SK-N-SH treated with all-trans-retinoic acid at 6 μM for 48 hours (cell line): ENCODE data around the gene TJP3.

Source experiments
- ATAC-seq: fragments of 200-7000 bp; cut with Tn5 transposase; 3 replicates; pipeline ENCODE4 v1.9.1; 2020; ENCODE audit warnings: mild to moderate bottlenecking, moderate library complexity
- ARNTL ChIP-seq: fragments of 450-650 bp; formaldehyde crosslinking; IDR thresholded peaks from 2 replicates; pipeline ENCODE4 v1.5.0; 2020; ENCODE audit warnings: low read depth, mild to moderate bottlenecking, moderate library complexity, borderline replicate concordance
- BACH2 ChIP-seq: fragments of 250-450 bp; sonication (Bioruptor Pico); IDR thresholded peaks from 2 replicates; pipeline ENCODE4 v1.9.0; 2021; ENCODE audit warnings: mild to moderate bottlenecking, borderline replicate concordance
- CREB5 ChIP-seq: fragments of 250-450 bp; sonication (Bioruptor Pico); IDR thresholded peaks from 2 replicates; pipeline ENCODE4 v1.5.1; 2020; ENCODE audit warnings: low read depth, mild to moderate bottlenecking, moderate library complexity
- CSRNP3 ChIP-seq: fragments of 250-450 bp; sonication (Bioruptor Pico); IDR thresholded peaks from 2 replicates; pipeline ENCODE4 v1.5.1; 2021; ENCODE audit warnings: mild to moderate bottlenecking, moderate library complexity
- ESRRG ChIP-seq: fragments of 250-450 bp; sonication (Bioruptor Pico); IDR thresholded peaks from 2 replicates; pipeline ENCODE4 v1.6.1; 2021; ENCODE audit warnings: mild to moderate bottlenecking
- GLIS3 ChIP-seq: fragments of 250-450 bp; sonication (Bioruptor Pico); IDR thresholded peaks from 2 replicates; pipeline ENCODE4 v1.5.0; 2020; ENCODE audit warnings: mild to moderate bottlenecking, moderate library complexity
- ISL1 ChIP-seq: fragments of 250-450 bp; sonication (Bioruptor Pico); IDR thresholded peaks from 2 replicates; pipeline ENCODE4 v2.1.2; 2022; ENCODE audit warnings: mild to moderate bottlenecking, moderate library complexity
- OSR1 ChIP-seq: fragments of 250-450 bp; sonication (Bioruptor Pico); IDR thresholded peaks from 2 replicates; pipeline ENCODE4 v1.8.0; 2022; ENCODE audit warnings: moderate library complexity, mild to moderate bottlenecking, inconsistent platforms
- PATZ1 ChIP-seq: fragments of 250-450 bp; sonication (Bioruptor Pico); IDR thresholded peaks from 2 replicates; pipeline ENCODE4 v1.8.0; 2020; ENCODE audit warnings: mild to moderate bottlenecking, moderate library complexity, borderline replicate concordance
- POU6F1 ChIP-seq: fragments of 250-450 bp; sonication (Bioruptor Pico); IDR thresholded peaks from 2 replicates; pipeline ENCODE4 v1.8.0; 2021; ENCODE audit warnings: low read depth, mild to moderate bottlenecking, moderate library complexity, borderline replicate concordance
- PPARA ChIP-seq: fragments of 250-450 bp; sonication (Bioruptor Pico); IDR thresholded peaks from 2 replicates; pipeline ENCODE4 v1.5.0; 2020; ENCODE audit warnings: mild to moderate bottlenecking, borderline replicate concordance
- RARB ChIP-seq: fragments of 250-450 bp; sonication (Bioruptor Pico); IDR thresholded peaks from 2 replicates; pipeline ENCODE4 v1.8.0; 2021; ENCODE audit warnings: mild to moderate bottlenecking, moderate library complexity
- SNAI2 ChIP-seq: fragments of 250-450 bp; sonication (Bioruptor Pico); IDR thresholded peaks from 2 replicates; pipeline ENCODE4 v1.5.0; 2020; ENCODE audit warnings: mild to moderate bottlenecking, moderate library complexity
- TCF4 ChIP-seq: fragments of 250-450 bp; sonication (Bioruptor Pico); IDR thresholded peaks from 2 replicates; pipeline ENCODE4 v1.8.0; 2021; ENCODE audit warnings: mild to moderate bottlenecking, moderate library complexity, borderline replicate concordance
- TOX ChIP-seq: fragments of 250-450 bp; sonication (Bioruptor Pico); IDR thresholded peaks from 2 replicates; pipeline ENCODE4 v1.8.0; 2021; ENCODE audit warnings: mild to moderate bottlenecking, moderate library complexity, borderline replicate concordance
- TSHZ2 ChIP-seq: fragments of 250-450 bp; sonication (Bioruptor Pico); IDR thresholded peaks from 2 replicates; pipeline ENCODE4 v1.5.0; 2020; ENCODE audit warnings: mild to moderate bottlenecking, moderate library complexity
- ZC3H10 ChIP-seq: fragments of 250-450 bp; sonication (Bioruptor Pico); IDR thresholded peaks from 2 replicates; pipeline ENCODE4 v1.5.1; 2021; ENCODE audit warnings: mild to moderate bottlenecking, moderate library complexity
- ZFP3 ChIP-seq: fragments of 250-450 bp; sonication (Bioruptor Pico); IDR thresholded peaks from 2 replicates; pipeline ENCODE4 v1.5.0; 2020; ENCODE audit warnings: mild to moderate bottlenecking, moderate library complexity
- ZFP30 ChIP-seq: fragments of 450-650 bp; formaldehyde crosslinking; IDR thresholded peaks from 2 replicates; pipeline ENCODE4 v1.5.0; 2022; ENCODE audit warnings: mild to moderate bottlenecking, moderate library complexity
- ZNF565 ChIP-seq: fragments of 450-650 bp; formaldehyde crosslinking; conservative IDR thresholded peaks from 2 replicates; pipeline ENCODE4 v1.5.0; 2020; ENCODE audit warnings: low read depth, mild to moderate bottlenecking, moderate library complexity
- ZNF70 ChIP-seq: fragments of 450-650 bp; formaldehyde crosslinking; IDR thresholded peaks from 2 replicates; pipeline ENCODE4 v1.5.0; 2020; ENCODE audit warnings: mild to moderate bottlenecking, moderate library complexity
- ZNF8 ChIP-seq: fragments of 450-650 bp; formaldehyde crosslinking; IDR thresholded peaks from 2 replicates; pipeline ENCODE4 v1.5.0; 2020; ENCODE audit warnings: mild to moderate bottlenecking, moderate library complexity

Gene TJP3

GRCh38 chr19:3678188-3678587 lies 30.0 kb upstream of the TJP3 start:
- no peak for TF ChIP-seq TSHZ2 (CRISPR knock-in tag)
- TF ChIP-seq ZNF8 (CRISPR knock-in tag) = no peak
- no peak for TF ChIP-seq POU6F1 (CRISPR knock-in tag)
- no peak for TF ChIP-seq ARNTL (CRISPR knock-in tag)
- no peak for TF ChIP-seq CSRNP3 (CRISPR knock-in tag)
- no peak for TF ChIP-seq SNAI2 (CRISPR knock-in tag)
- no peak for TF ChIP-seq ISL1 (CRISPR knock-in tag)
- no peak for TF ChIP-seq ZNF70
- no peak for TF ChIP-seq PATZ1 (CRISPR knock-in tag)
- TF ChIP-seq ZC3H10 = no peak
- no peak for TF ChIP-seq ZNF565 (CRISPR knock-in tag)
- no peak for TF ChIP-seq ZFP30 (CRISPR knock-in tag)
- TF ChIP-seq PPARA (CRISPR knock-in tag) = no peak
- no peak for TF ChIP-seq TCF4
- TF ChIP-seq BACH2 (CRISPR knock-in tag) = no peak
- no peak for TF ChIP-seq OSR1
- TF ChIP-seq CREB5 (CRISPR knock-in tag) = no peak
- TF ChIP-seq ESRRG (CRISPR knock-in tag) = no peak
- ATAC-seq = no peak

GRCh38 chr19:3679138-3679537 lies 29.0 kb upstream of the TJP3 start:
- TF ChIP-seq GLIS3 (CRISPR knock-in tag) (no peak), ZFP3 (CRISPR knock-in tag) (no peak)
- ATAC-seq = no peak

GRCh38 chr19:3679581-3679980 lies 28.6 kb upstream of the TJP3 start:
- ATAC-seq = no peak
- no peak for TF ChIP-seq SNAI2 (CRISPR knock-in tag)
- TF ChIP-seq CSRNP3 (CRISPR knock-in tag) = no peak
- no peak for TF ChIP-seq PPARA (CRISPR knock-in tag)
- no peak for TF ChIP-seq ISL1 (CRISPR knock-in tag)
- no peak for TF ChIP-seq RARB (CRISPR knock-in tag)
- no peak for TF ChIP-seq ZC3H10
- TF ChIP-seq ZNF565 (CRISPR knock-in tag) = no peak
- no peak for TF ChIP-seq CREB5 (CRISPR knock-in tag)
- no peak for TF ChIP-seq ARNTL (CRISPR knock-in tag)
- TF ChIP-seq TOX (CRISPR knock-in tag) = no peak
- no peak for TF ChIP-seq OSR1
- no peak for TF ChIP-seq ESRRG (CRISPR knock-in tag)
- TF ChIP-seq, all 23 proteins: peak for 0
